ENCODE measurements around the gene URGCP.
"Not testable (repeated sequence)": the region's sequence is repeated elsewhere in the genome, so short reads cannot be mapped to it uniquely, and the experiment has no call there.

The URGCP gene

GRCh38 chr7:43915907-43916306, 9.5 kb upstream of the URGCP start:
- no peak for DNase-seq

GRCh38 chr7:43914795-43915194, 8.4 kb upstream of the URGCP start:
- DNase-seq: no peak

- peak; percentile 28 for DNase-seq
Measured at GRCh38 chr7:43905956-43906330, 453 bp downstream of the URGCP start.

GRCh38 chr7:43905209-43905946, 1.0 kb downstream of the URGCP start:
- no peak for DNase-seq

GRCh38 chr7:43904533-43905208, 1.7 kb downstream of the URGCP start:
- no peak for DNase-seq

- no peak for DNase-seq
Measured at GRCh38 chr7:43902542-43903054, 3.8 kb downstream of the URGCP start.

- not testable (repeated sequence) for DNase-seq
Measured at GRCh38 chr7:43898571-43898970, 7.8 kb downstream of the URGCP start.

- no peak for DNase-seq
Measured at GRCh38 chr7:43895847-43896415, 10.5 kb downstream of the URGCP start.

- no peak for DNase-seq
Measured at GRCh38 chr7:43891069-43891955, 15.1 kb downstream of the URGCP start.

GRCh38 chr7:43890468-43890867, 15.9 kb downstream of the URGCP start:
- no peak for DNase-seq

- no peak for DNase-seq
Measured at GRCh38 chr7:43888993-43889945, 17.1 kb downstream of the URGCP start.

GRCh38 chr7:43884617-43885016, 21.8 kb downstream of the URGCP start:
- no peak for DNase-seq

- DNase-seq: no peak
Measured at GRCh38 chr7:43884209-43884608, 22.2 kb downstream of the URGCP start.

GRCh38 chr7:43880596-43880995, 25.8 kb downstream of the URGCP start:
- no peak for DNase-seq

- DNase-seq: no peak
Measured at GRCh38 chr7:43879477-43879876, 26.9 kb downstream of the URGCP start.

GRCh38 chr7:43878867-43879266, 27.5 kb downstream of the URGCP start:
- no peak for DNase-seq

GRCh38 chr7:43877968-43878864, 28.2 kb downstream of the URGCP start:
- DNase-seq: no peak

- no peak for DNase-seq
Measured at GRCh38 chr7:43876976-43877745, 29.2 kb downstream of the URGCP start.

- DNase-seq: no peak
Measured at GRCh38 chr7:43876241-43876640, 30.2 kb downstream of the URGCP start.

- no peak for DNase-seq
Measured at GRCh38 chr7:43873300-43873699, 33.1 kb downstream of the URGCP start.
